Muscle of leg (tissue), 11 donors: ENCODE data around the gene ABHD2. TPM values are rescaled to one million over a fixed set of nuclear protein-coding genes. Genes with fewer than 3 reads are reported as not detected.

ENCODE experiments used
- DNase-seq: peaks from one replicate; pipeline ENCODE4 v3.0.0; 2013
- H3K27ac ChIP-seq: one replicate; pipeline ENCODE4 v1.5.1; 2013; ENCODE audit warnings: mild to moderate bottlenecking, low read length, control low read depth
- H3K27me3 ChIP-seq: one replicate; pipeline ENCODE4 v1.6.1; 2013; ENCODE audit warnings: low read length; ENCODE audit not compliant: control insufficient read depth, insufficient read depth
- H3K36me3 ChIP-seq: one replicate; pipeline ENCODE4 v1.6.1; 2013; ENCODE audit warnings: low read length; ENCODE audit not compliant: control insufficient read depth, insufficient read depth
- H3K4me1 ChIP-seq: one replicate; pipeline ENCODE4 v1.6.1; 2013; ENCODE audit warnings: low read length; ENCODE audit not compliant: control insufficient read depth, insufficient read depth
- H3K4me3 ChIP-seq: one replicate; pipeline ENCODE4 v1.5.1; 2013; ENCODE audit warnings: low read length, control low read depth
- H3K9me3 ChIP-seq: replicated peaks from 2 replicates; pipeline ENCODE4 v1.6.1; 2013; ENCODE audit warnings: low read depth, low read length; ENCODE audit not compliant: control insufficient read depth
- WGBS: methylation state at CpG from one replicate; pipeline ENCODE4 v1.1.5; 2013; ENCODE audit warnings: missing lambda C conversion rate; ENCODE audit not compliant: insufficient coverage; 5-methylcytosine and 5-hydroxymethylcytosine counted together
- polyA plus RNA-seq, 8 donors: library from polyadenylated mRNA; unstranded; fragments of 120-200 nt; gene quantifications; one replicate each; pipeline versions ENCODE4 v1.2.1 to v1.2.3, GENCODE V29; 2013; ENCODE audit warnings: inconsistent platforms in 1 of 8, low replicate concordance in 1 of 8; ENCODE audit not compliant: insufficient read length in 8 of 8, insufficient read depth in 1 of 8
- total RNA-seq: library from RNA; stranded (reverse); fragments of 120-200 nt; gene quantifications from one replicate; pipeline ENCODE4 v1.2.4, GENCODE V29; 2013

ABHD2 gene
- total and polyA plus RNA-seq, 9 donors: 15.2 to 29.6 (median 20.4) TPM

GRCh38 chr15:89198934-89199333, 110.7 kb downstream of the ABHD2 start:
- WGBS: 40% methylated on average over 1 of the region's 3 CpGs
- Histone ChIP-seq H3K4me3 (no peak overlapping the region), H3K27ac (peak overlapping the region; percentile 59), H3K4me1 (peaks cover 26% of the 10 kb centered on the region), H3K9me3 (no peaks in the 10 kb centered on the region), H3K27me3 (no peaks in the 10 kb centered on the region), H3K36me3 (peaks cover 24% of the 10 kb centered on the region)
- DNase-seq: peak; percentile 39

- H3K4me1 ChIP-seq: peaks cover 26% of the 10 kb centered on the region
- H3K9me3 ChIP-seq: no peaks in the 10 kb centered on the region
- no peak overlapping the region for H3K4me3 ChIP-seq
- H3K27ac ChIP-seq: peak overlapping the region; percentile 56
- peaks cover 16% of the 10 kb centered on the region for H3K36me3 ChIP-seq
- H3K27me3 ChIP-seq: no peaks in the 10 kb centered on the region
- WGBS: 0% methylated on average over 1 of the region's 6 CpGs
- DNase-seq: peak; percentile 77
Measured at GRCh38 chr15:89199746-89200145, 111.5 kb downstream of the ABHD2 start.

- Histone ChIP-seq H3K4me1 (peaks cover 26% of the 10 kb centered on the region), H3K9me3 (no peaks in the 10 kb centered on the region), H3K4me3 (no peak overlapping the region), H3K27ac (no peak overlapping the region), H3K36me3 (peaks cover 12% of the 10 kb centered on the region), H3K27me3 (no peaks in the 10 kb centered on the region)
- WGBS: 79% methylated on average over 2 of the region's 12 CpGs
- no peak for DNase-seq
Measured at GRCh38 chr15:89200182-89200581, 111.9 kb downstream of the ABHD2 start.

- H3K27me3 ChIP-seq: no peaks in the 10 kb centered on the region
- H3K4me3 ChIP-seq: no peak overlapping the region
- H3K4me1 ChIP-seq: peaks cover 24% of the 10 kb centered on the region
- no peak for DNase-seq
- H3K9me3 ChIP-seq: no peaks in the 10 kb centered on the region
- H3K27ac ChIP-seq: no peak overlapping the region
- H3K36me3 ChIP-seq: peaks cover 3% of the 10 kb centered on the region
- WGBS: 89% methylated on average over 5 of the region's 20 CpGs
Measured at GRCh38 chr15:89201465-89202005, 113.3 kb downstream of the ABHD2 start.

GRCh38 chr15:89203705-89204273, 115.5 kb downstream of the ABHD2 start:
- DNase-seq: no peak
- Histone ChIP-seq H3K27ac (no peak overlapping the region), H3K9me3 (no peaks in the 10 kb centered on the region), H3K4me3 (no peak overlapping the region), H3K36me3 (no peaks in the 10 kb centered on the region), H3K27me3 (no peaks in the 10 kb centered on the region), H3K4me1 (peaks cover 18% of the 10 kb centered on the region)
- no CpG with 5 or more reads among the region's 2 CpGs for WGBS

GRCh38 chr15:89205991-89206585, 117.8 kb downstream of the ABHD2 start:
- 62% methylated on average over 8 of the region's 14 CpGs for WGBS
- Histone ChIP-seq H3K9me3 (no peaks in the 10 kb centered on the region), H3K4me3 (no peak overlapping the region), H3K4me1 (peaks cover 6% of the 10 kb centered on the region), H3K27me3 (no peaks in the 10 kb centered on the region), H3K36me3 (no peaks in the 10 kb centered on the region), H3K27ac (no peak overlapping the region)
- DNase-seq: no peak

GRCh38 chr15:89206908-89207331, 118.7 kb downstream of the ABHD2 start:
- Histone ChIP-seq H3K27ac (no peak overlapping the region), H3K36me3 (no peaks in the 10 kb centered on the region), H3K9me3 (no peaks in the 10 kb centered on the region), H3K4me1 (peaks cover 6% of the 10 kb centered on the region), H3K4me3 (no peak overlapping the region), H3K27me3 (no peaks in the 10 kb centered on the region)
- DNase-seq: peak; percentile 62
- 0% methylated on average over 12 of the region's 14 CpGs for WGBS

- peaks cover 6% of the 10 kb centered on the region for H3K4me1 ChIP-seq
- H3K4me3 ChIP-seq: no peak overlapping the region
- DNase-seq: no peak
- no peak overlapping the region for H3K27ac ChIP-seq
- H3K36me3 ChIP-seq: no peaks in the 10 kb centered on the region
- no peaks in the 10 kb centered on the region for H3K27me3 ChIP-seq
- no peaks in the 10 kb centered on the region for H3K9me3 ChIP-seq
Measured at GRCh38 chr15:89208256-89208655, 120.0 kb downstream of the ABHD2 start.

GRCh38 chr15:89209057-89209456, 120.8 kb downstream of the ABHD2 start:
- Histone ChIP-seq H3K27me3 (no peaks in the 10 kb centered on the region), H3K4me1 (peaks cover 6% of the 10 kb centered on the region), H3K4me3 (no peak overlapping the region), H3K36me3 (no peaks in the 10 kb centered on the region), H3K27ac (no peak overlapping the region), H3K9me3 (no peaks in the 10 kb centered on the region)
- 83% methylated on average over 1 of the region's 1 CpG for WGBS
- no peak for DNase-seq

GRCh38 chr15:89211678-89212170, 123.5 kb downstream of the ABHD2 start:
- Histone ChIP-seq H3K27me3 (no peaks in the 10 kb centered on the region), H3K4me1 (peaks cover 5% of the 10 kb centered on the region), H3K36me3 (no peaks in the 10 kb centered on the region), H3K9me3 (no peaks in the 10 kb centered on the region), H3K4me3 (no peak overlapping the region), H3K27ac (no peak overlapping the region)
- 70% methylated on average over 3 of the region's 5 CpGs for WGBS
- no peak for DNase-seq
